IPS-11a (cell line): Measurements from ENCODE around the gene DCLK1.

ENCODE experiments used
- H3K4me3 ChIP-seq: one replicate; pipeline ENCODE4 v1.5.1; 2013; ENCODE audit warnings: low read depth, low read length, control low read depth

The DCLK1 gene

DNA sequence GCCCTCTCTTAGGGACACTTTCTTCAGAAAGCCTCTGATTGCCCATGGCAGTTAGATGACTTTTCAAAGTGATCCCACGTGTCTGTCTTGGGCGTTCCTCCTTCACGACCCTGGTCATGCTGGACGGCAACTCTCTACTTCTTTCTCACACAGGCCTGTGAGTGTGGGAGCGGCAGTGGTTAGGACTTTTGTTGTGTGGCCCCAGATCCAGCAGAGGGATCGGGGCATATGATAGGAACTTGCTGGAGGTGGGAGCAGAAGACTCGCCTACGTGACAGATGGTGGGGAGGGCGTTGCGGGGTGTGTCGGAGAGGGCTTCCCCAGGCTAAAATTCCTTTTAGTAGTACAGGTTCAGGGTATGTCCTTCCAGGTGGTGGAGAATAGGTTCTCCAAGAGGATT lies 365.2 kb downstream of the DCLK1 start:
- no peak overlapping the region for H3K4me3 ChIP-seq

DNA sequence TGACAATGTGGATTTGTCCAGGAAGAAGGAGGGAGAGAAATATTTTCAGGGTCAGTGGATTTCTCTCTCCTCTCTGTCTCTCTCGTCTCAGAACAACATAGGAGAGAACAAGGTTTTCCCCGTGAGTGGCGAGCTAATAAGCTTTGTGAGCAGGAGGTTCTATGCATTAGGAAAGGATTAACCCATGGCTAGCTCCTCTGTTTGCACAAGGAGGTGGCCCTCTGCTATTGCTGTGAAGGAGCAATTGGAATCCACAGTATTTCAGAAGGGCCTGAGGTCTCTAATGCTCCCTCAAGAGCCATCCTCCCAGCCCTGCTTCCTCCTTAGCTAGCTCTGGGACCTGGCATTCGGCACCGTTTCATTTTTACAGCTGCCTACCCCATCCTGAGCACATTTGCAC lies 365.8 kb downstream of the DCLK1 start:
- H3K4me3 ChIP-seq, result no peak overlapping the region

DNA sequence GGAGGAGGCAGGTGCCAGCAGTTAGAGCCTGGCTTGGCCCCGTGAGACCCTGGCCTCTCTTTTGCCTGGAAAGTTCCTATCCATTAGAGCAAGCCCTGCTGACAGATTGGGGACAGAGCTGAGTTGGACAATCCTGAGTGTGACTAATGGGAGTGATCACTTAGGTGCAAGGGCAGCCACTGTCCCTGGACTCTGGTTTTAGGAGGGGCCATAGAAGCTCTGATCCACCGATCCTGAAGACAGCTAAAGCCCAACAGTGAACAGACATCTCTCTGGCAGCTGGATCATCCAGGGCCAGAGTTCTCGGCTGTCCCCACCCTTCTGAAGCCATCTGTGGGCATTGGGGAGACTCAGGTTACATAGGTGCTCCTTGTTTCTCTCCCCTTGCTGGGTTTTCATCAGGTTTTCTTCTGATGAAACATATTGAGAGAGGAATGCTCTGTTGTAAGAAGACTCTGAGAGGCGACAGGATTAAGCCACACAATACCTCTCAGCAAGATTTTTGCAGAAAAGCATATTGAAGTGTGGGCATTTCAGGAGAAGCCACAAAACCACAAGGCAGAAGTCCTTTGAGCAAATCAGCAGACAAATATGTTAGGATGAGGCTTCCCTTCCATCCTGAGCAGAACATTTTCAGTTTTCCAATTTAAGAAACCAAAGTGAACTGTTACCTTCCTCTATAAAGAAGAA lies 366.7 kb downstream of the DCLK1 start:
- H3K4me3 ChIP-seq, result no peak overlapping the region

GRCh38 chr13:35763782-35764123 lies 367.4 kb downstream of the DCLK1 start:
- H3K4me3 ChIP-seq, result no peak overlapping the region

- no peak overlapping the region for H3K4me3 ChIP-seq
Observed at GRCh38 chr13:35763060-35763781, 368.0 kb downstream of the DCLK1 start.

DNA sequence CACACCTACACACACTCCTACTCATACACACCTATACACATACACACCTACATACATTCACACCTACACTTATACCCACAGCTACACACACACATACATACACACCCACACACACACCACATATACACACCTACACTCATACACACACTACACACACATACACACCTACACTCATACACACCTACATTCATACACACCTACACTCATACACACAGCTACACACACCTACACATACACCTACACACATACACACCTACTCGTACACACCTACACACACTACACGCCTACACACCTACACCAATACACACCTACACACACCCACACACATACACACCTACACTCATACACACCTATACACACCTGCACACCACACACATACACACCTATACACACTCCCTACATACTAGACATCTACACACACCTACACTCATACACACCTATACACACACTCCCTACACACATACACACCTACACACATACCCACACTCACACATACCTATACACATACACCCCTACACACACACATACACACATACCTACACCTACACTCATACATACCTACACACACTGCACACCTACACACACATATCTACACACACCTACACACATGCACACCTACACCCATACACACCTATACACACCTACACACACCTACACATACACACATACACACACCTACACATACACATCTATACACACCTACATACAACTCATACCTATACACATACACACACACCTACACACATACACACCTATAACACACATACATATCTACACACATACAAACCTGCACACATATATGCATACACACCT lies 369.5 kb downstream of the DCLK1 start:
- no peak overlapping the region for H3K4me3 ChIP-seq

- H3K4me3 ChIP-seq, result no peak overlapping the region
Observed at GRCh38 chr13:35760735-35761281, 370.4 kb downstream of the DCLK1 start.

- H3K4me3 ChIP-seq, result no peak overlapping the region
Observed at GRCh38 chr13:35747594-35747993, 383.6 kb downstream of the DCLK1 start.

- no peak overlapping the region for H3K4me3 ChIP-seq
Observed at GRCh38 chr13:35744566-35745178, 386.5 kb downstream of the DCLK1 start.

- no peak overlapping the region for H3K4me3 ChIP-seq
Observed at GRCh38 chr13:35744144-35744543, 387.0 kb downstream of the DCLK1 start.

DNA sequence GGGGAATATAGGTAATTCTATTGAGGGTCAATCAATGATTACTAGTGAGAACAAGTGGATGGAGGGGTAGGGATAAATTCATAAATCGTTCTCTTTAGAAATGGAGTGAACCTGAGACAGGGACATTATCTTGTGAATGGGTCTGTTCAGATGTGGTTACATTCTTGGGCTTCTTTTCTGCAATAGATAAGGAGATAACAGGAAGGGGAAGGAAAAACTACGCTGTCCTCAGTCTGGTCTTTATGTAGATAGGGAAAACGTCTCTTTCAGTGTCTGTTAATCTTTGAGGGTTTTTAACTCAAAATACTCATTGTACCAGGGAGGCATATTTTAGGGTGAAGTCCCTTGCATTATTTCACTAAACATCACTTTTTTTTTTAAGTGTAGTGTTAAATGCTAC lies 388.0 kb downstream of the DCLK1 start:
- H3K4me3 ChIP-seq, result no peak overlapping the region

GRCh38 chr13:35741657-35742056 lies 389.5 kb downstream of the DCLK1 start:
- no peak overlapping the region for H3K4me3 ChIP-seq

- no peak overlapping the region for H3K4me3 ChIP-seq
Observed at GRCh38 chr13:35736876-35737275, 394.3 kb downstream of the DCLK1 start.

DNA sequence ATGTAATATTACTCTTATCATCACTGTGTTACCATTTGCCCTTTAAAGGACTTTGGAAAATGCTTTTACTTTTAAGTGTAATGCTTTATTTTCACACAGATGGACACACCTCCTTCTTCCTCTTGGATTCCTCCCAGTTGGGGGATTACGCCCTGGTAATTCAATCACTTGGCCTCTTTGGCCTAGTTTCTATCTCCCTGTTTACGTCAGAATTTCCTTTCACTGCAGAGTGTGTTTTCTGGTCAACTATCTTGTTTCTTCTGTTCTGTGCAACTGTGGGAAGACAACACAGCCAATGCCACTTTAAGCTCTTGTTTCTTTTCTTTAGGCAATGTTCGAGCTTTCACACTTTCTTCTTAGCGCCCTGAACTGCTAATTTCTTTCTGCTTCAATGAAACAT lies 397.4 kb downstream of the DCLK1 start:
- no peak overlapping the region for H3K4me3 ChIP-seq

DNA sequence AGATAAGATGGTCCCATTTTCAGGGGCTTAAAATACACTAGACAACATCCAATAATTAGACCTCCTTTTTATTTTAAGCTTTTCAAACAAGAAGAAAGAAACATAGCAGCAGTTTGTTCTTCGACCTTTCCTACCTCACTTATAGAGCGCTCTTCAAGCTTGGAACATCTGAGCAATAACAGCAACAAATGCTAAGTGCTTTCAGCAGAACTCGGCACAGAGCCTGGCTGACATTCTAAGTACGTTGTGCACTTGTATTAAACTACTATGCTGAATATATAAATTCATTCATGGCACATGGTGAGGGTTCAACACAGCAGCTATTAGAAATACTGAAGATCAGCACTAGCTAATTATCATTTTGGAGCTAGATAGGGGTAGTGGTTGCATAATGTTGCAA lies 398.6 kb downstream of the DCLK1 start:
- no peak overlapping the region for H3K4me3 ChIP-seq

GRCh38 chr13:35731471-35731870 lies 399.7 kb downstream of the DCLK1 start:
- no peak overlapping the region for H3K4me3 ChIP-seq

GRCh38 chr13:35729926-35730627 lies 401.1 kb downstream of the DCLK1 start:
- H3K4me3 ChIP-seq, result no peak overlapping the region

DNA sequence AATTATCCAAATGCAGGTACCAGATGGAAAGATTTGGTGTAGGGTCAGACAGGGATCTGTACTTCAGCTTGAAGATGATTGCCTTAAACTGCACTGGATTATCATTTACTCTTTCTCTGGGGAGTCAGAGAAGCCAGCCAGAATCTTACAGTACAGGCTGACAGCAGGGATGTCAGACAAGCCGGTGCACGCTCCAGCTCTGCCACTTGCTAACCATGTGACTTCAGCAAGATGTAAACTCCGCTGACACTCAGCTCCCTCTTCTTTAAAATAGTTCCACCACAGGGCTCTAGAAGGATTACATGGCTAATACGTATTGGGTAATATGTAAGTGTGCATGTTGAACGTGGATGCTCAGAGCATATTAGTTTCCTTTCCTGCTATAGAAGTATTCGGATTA lies 403.3 kb downstream of the DCLK1 start:
- no peak overlapping the region for H3K4me3 ChIP-seq

DNA sequence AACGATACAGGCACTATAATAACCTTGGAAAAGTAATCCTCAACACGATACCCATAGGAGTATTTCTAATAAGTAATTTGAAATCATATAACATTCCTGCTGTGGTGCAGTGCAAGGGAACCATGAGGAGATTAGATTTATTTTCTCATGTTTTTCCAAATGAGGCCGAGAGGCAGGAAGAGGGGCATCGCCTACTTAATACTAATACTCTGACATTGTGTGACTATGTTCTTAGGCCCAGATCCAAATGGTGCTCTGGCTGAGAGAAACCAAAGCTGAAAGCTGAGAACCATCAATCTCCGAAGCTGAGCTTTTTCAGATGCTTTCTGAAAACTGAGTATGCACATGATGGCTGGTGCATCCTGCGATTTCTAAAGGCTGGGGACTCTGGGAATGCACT lies 406.7 kb downstream of the DCLK1 start:
- H3K4me3 ChIP-seq, result no peak overlapping the region

- H3K4me3 ChIP-seq, result no peak overlapping the region
Observed at GRCh38 chr13:35723821-35724220, 407.4 kb downstream of the DCLK1 start.

DNA sequence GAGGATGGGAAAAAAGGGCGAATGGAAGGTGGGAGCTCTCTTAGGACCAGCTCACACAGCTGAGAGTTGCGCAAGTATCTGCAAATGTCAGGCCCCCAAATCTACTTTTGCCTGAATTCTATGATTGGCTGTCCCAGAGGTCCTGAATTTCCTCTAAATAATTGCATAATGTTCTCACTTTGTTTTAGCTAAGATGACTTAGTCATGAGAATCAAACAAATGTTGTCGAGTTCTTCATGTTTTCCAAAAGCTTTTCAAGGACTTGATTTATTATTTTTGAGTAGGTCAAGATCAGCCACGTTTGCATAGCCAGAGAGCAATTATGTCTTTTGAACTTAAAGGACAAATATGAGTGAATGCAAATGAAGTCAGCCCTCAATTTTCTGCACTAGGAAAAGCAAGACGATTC lies 408.1 kb downstream of the DCLK1 start:
- H3K4me3 ChIP-seq, result no peak overlapping the region
